NCI-H2107 (cell line): Measurements from ENCODE around the gene TTC7B.

Experiments used
- DNase-seq: peaks from one replicate; lab custom pipeline; 2025; lab: John Stamatoyannopoulos, UW

Gene TTC7B

GRCh38 chr14:90599748-90600507, 216.3 kb downstream of the TTC7B start:
- peak; percentile 49 for DNase-seq

- no peak for DNase-seq
These were observed 216.9 kb downstream of the TTC7B start for GRCh38 chr14:90599339-90599738.

GRCh38 chr14:90597961-90598360, 218.3 kb downstream of the TTC7B start:
- DNase-seq, result no peak

- DNase-seq, result no peak
These were observed 219.5 kb downstream of the TTC7B start for GRCh38 chr14:90596733-90597132.

GRCh38 chr14:90593254-90594040, 222.8 kb downstream of the TTC7B start:
- no peak for DNase-seq

- no peak for DNase-seq
These were observed 223.6 kb downstream of the TTC7B start for GRCh38 chr14:90592655-90593054.

GRCh38 chr14:90587918-90588317, 228.3 kb downstream of the TTC7B start:
- no peak for DNase-seq

GRCh38 chr14:90587252-90587910, 228.8 kb downstream of the TTC7B start:
- no peak for DNase-seq

GRCh38 chr14:90585106-90585505, 231.1 kb downstream of the TTC7B start:
- DNase-seq, result no peak

- no peak for DNase-seq
These were observed 232.2 kb downstream of the TTC7B start for GRCh38 chr14:90583916-90584605.

GRCh38 chr14:90583427-90583826, 232.8 kb downstream of the TTC7B start:
- DNase-seq, result no peak

- DNase-seq, result no peak
These were observed 234.1 kb downstream of the TTC7B start for GRCh38 chr14:90582166-90582565.

- DNase-seq, result no peak
These were observed 234.5 kb downstream of the TTC7B start for GRCh38 chr14:90581745-90582144.

- peak; percentile 84 for DNase-seq
These were observed 235.6 kb downstream of the TTC7B start for GRCh38 chr14:90580377-90581335.

- DNase-seq, result no peak
These were observed 236.4 kb downstream of the TTC7B start for GRCh38 chr14:90579816-90580215.

GRCh38 chr14:90579088-90579487, 237.1 kb downstream of the TTC7B start:
- no peak for DNase-seq

- DNase-seq, result no peak
These were observed 237.8 kb downstream of the TTC7B start for GRCh38 chr14:90578283-90578985.

- no peak for DNase-seq
These were observed 238.5 kb downstream of the TTC7B start for GRCh38 chr14:90577661-90578282.

GRCh38 chr14:90576981-90577660, 239.1 kb downstream of the TTC7B start:
- DNase-seq, result no peak
